GM12878 (cell line): ENCODE measurements around the gene EFCAB13. TPM values are rescaled to one million over a fixed set of nuclear protein-coding genes. Genes with fewer than 3 reads are reported as not detected.

Experiments
- ATAC-seq: fragments of 200-7000 bp; cut with Tn5 transposase; 3 replicates; pipeline ENCODE4 v1.9.1; 2020; ENCODE audit warnings: mild to moderate bottlenecking, moderate library complexity
- BruUV-seq: library from RNA; stranded (reverse); fragments of 400-500 nt; replicated peaks from 2 replicates; lab custom pipeline; 2021; lab: Mats Ljungman, UMichigan
- CTCF ChIA-PET: fragments of 300-600 bp; sonication (Branson Sonifier 250); formaldehyde crosslinking; extraction: SDS; loops from one replicate; lab custom pipeline; 2021; ENCODE audit warnings: inconsistent platforms; lab: Yijun Ruan, JAX
- POLR2A ChIA-PET: fragments of 350-600 bp; formaldehyde crosslinking; extraction: SDS; loops from one replicate; lab custom pipeline; 2021; ENCODE audit warnings: inconsistent platforms; lab: Charles Lee
- RAD21 ChIA-PET: fragments of 300-600 bp; sonication (Branson Sonifier 250); formaldehyde crosslinking; loops from one replicate; lab custom pipeline; 2023; ENCODE audit warnings: antibody characterized with exemption; ENCODE audit not compliant: unreplicated experiment; lab: Charles Lee
- SMC1A ChIA-PET: fragments of 300-600 bp; sonication (Branson Sonifier 250); formaldehyde crosslinking; loops from one replicate; lab custom pipeline; 2023; ENCODE audit not compliant: unreplicated experiment, uncharacterized antibody; lab: Charles Lee
- DNase-seq: peaks from one replicate; pipeline ENCODE4 v3.0.0-alpha.2; 2011; ENCODE audit warnings: low read depth, low spot score
- FAIRE-seq: peaks from 3 replicates; lab custom pipeline; 2011; peaks lifted over from hg19 to GRCh38; lab: Jason Lieb, UNC
- H2AFZ ChIP-seq: 2 replicates; pipeline ENCODE4 v1.6.0; 2011; ENCODE audit warnings: low read depth, low read length, control low read depth; ENCODE audit not compliant: control insufficient read depth
- H3K27ac ChIP-seq: 2 replicates; pipeline ENCODE4 v1.5.1; 2011; ENCODE audit warnings: control low read depth; ENCODE audit not compliant: control insufficient read depth, insufficient read depth
- H3K27me3 ChIP-seq, 2 experiments: replicated peaks in 1 of 2; 2 replicates each; pipeline versions ENCODE4 v1.6.0 to v1.6.1; 2011; ENCODE audit warnings: low read length in 1 of 2; ENCODE audit not compliant: control insufficient read depth in 2 of 2, insufficient read depth in 2 of 2
- H3K36me3 ChIP-seq, 2 experiments: 2 replicates each; pipeline ENCODE4 v1.5.1; 2011; ENCODE audit warnings: low read length in 1 of 2; ENCODE audit not compliant: control insufficient read depth in 2 of 2, insufficient read depth in 2 of 2
- H3K4me1 ChIP-seq: 2 replicates; pipeline ENCODE4 v1.6.1; 2011; ENCODE audit warnings: mild to moderate bottlenecking, low read length, moderate library complexity, mixed read lengths; ENCODE audit not compliant: control insufficient read depth, insufficient read depth
- H3K4me2 ChIP-seq: 2 replicates; pipeline ENCODE4 v1.6.0; 2011; ENCODE audit warnings: control low read depth; ENCODE audit not compliant: control insufficient read depth, insufficient read depth
- H3K4me3 ChIP-seq: fragments of 200-600 bp; sonication (generic); 2 replicates; pipeline ENCODE4 v1.5.1; 2016
- H3K79me2 ChIP-seq: 2 replicates; pipeline ENCODE4 v1.6.0; 2011; ENCODE audit warnings: low read length; ENCODE audit not compliant: control insufficient read depth, insufficient read depth
- H3K9ac ChIP-seq: 2 replicates; pipeline ENCODE4 v1.8.0; 2011; ENCODE audit warnings: low read length, control low read depth, mixed read lengths; ENCODE audit not compliant: control insufficient read depth, insufficient read depth
- H3K9me3 ChIP-seq: replicated peaks from 3 replicates; pipeline ENCODE4 v1.5.1; 2011; ENCODE audit warnings: mild to moderate bottlenecking, low read length; ENCODE audit not compliant: control insufficient read depth, insufficient read depth
- H4K20me1 ChIP-seq: 2 replicates; pipeline ENCODE4 v1.6.0; 2011; ENCODE audit not compliant: control insufficient read depth, insufficient read depth
- E4F1 ChIP-seq: fragments of 450-650 bp; IDR thresholded peaks from 2 replicates; pipeline ENCODE4 v1.6.1; 2018; ENCODE audit warnings: borderline replicate concordance, mild to moderate bottlenecking; ENCODE audit not compliant: partially characterized antibody
- RELA ChIP-seq: fragments of 450-650 bp; IDR thresholded peaks from 2 replicates; pipeline ENCODE4 v1.8.0; 2014; ENCODE audit warnings: borderline replicate concordance; ENCODE audit not compliant: partially characterized antibody
- TCF3 ChIP-seq: IDR thresholded peaks from 2 replicates; pipeline ENCODE4 v1.6.1; 2012; ENCODE audit warnings: low read depth, mild to moderate bottlenecking, low read length, borderline replicate concordance; ENCODE audit not compliant: insufficient read depth
- ZBTB4 ChIP-seq: fragments of 450-650 bp; formaldehyde crosslinking; IDR thresholded peaks from 2 replicates; pipeline ENCODE4 v1.4.0; 2022; ENCODE audit warnings: mild to moderate bottlenecking, moderate library complexity
- WGBS: methylation state at CpG from one replicate; pipeline ENCODE4 v1.1.6; 2016; ENCODE audit warnings: low lambda C conversion rate; ENCODE audit not compliant: insufficient replicate concordance, insufficient coverage; ENCODE audit errors: missing lambda C conversion rate; 5-methylcytosine and 5-hydroxymethylcytosine counted together
- in situ Hi-C: fragments of 300-500 bp; cut with MboI; formaldehyde crosslinking; loops from 9 replicates; pipeline ENCODE4 v1.14.3; 2018; ENCODE audit warnings: mixed read lengths
- intact Hi-C: fragments of 100-400 bp; cut with micrococcal nuclease; formaldehyde crosslinking; loops from one replicate; pipeline ENCODE4 v1.14.2; 2022; ENCODE audit not compliant: unreplicated experiment
- polyA plus RNA-seq, 11 experiments: library from polyadenylated mRNA; depleted of rRNA in 4 of 11; unstranded in 6 of 11; stranded (reverse) in 5 of 11; fragments of >200 nt; fragmentation: Nextera tagmentation in 4 of 11; fragmentation: Illumina TruSeq in 1 of 11; extraction: Ambion mirVana in 4 of 11; extraction: Trizol in 1 of 11; gene quantifications; 1 replicate in 1 of 11; 2 replicates in 10 of 11; pipeline versions ENCODE4 v1.2.1 to v1.2.3, GENCODE V29; 2011 to 2016; ENCODE audit warnings: inconsistent platforms in 2 of 11, missing spikeins in 2 of 11, low read depth in 1 of 11
- total RNA-seq, 4 experiments: library from RNA; depleted of rRNA in 3 of 4; stranded (reverse); fragments of >200 nt in 3 of 4; fragmentation: Illumina TruSeq in 1 of 4; extraction: Trizol in 1 of 4; gene quantifications; 2 replicates each; pipeline versions ENCODE4 v1.2.1 to v1.2.3, GENCODE V29; 2013 to 2021

The EFCAB13 gene
- total and polyA plus RNA-seq, 10 of the 15 experiments (the other 5 are each of a cell fraction or from before 2014, with no cell fraction given): 0.90 to 8.7 (median 5.0) TPM

DNA sequence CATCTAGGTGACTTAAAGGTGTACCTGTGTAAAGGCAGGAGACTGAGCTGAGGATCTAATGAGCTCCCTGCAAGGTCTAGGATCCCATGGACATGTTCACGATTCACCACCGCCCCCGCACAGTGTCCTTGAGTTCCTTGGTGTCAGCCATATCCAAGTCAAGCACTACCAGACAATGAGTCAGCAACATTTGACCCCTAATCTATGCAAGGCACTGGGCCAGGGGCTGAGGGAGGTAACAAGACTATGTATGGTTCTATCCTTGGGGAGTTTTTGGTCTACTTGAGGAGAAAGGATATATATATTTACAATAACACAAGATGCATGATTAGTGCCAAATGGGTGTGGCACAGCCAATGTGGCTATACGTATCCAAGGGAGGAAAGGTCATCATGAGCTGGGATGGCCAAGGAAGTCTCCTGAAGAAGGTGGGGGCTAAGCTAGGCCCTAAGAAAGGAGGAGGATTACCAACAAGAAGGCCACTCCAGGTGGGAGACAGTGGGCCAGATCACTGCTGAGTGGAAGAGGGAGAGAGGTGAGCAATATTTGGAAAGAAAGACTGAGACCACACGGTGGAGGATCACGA lies 35.1 kb upstream of the EFCAB13 start:
- intact Hi-C loops: no loop called here
- FAIRE-seq: no peak
- POLR2A ChIA-PET: interaction anchor here (0.7 to 7.0 kb wide), 11 partner anchors 9 to 101 kb away, joined by 3 to 42 read pairs (median 5); partner anchors contain the start of gene ITGB3
- Histone ChIP-seq H3K4me2 (no peak overlapping the region), H3K4me1 (peaks cover 30% of the 10 kb centered on the region), H3K79me2 (no peaks in the 10 kb centered on the region), H3K4me3 (no peak overlapping the region), H2AFZ (no peak overlapping the region), H3K9ac (no peak overlapping the region), H4K20me1 (no peaks in the 10 kb centered on the region), H3K27ac (no peak overlapping the region), H3K36me3 (peaks cover 0 to 5% of the 10 kb centered on the region in 2 experiments; a peak in 2 of 4 replicates), H3K9me3 (no peaks in the 10 kb centered on the region), H3K27me3 (no peaks in the 10 kb centered on the region)
- in situ Hi-C loops: no loop called here
- TSS peak; percentile 55 for BruUV-seq
- no peak for ATAC-seq
- no peak for TF ChIP-seq RELA
- no peak for TF ChIP-seq TCF3
- TF ChIP-seq ZBTB4 (CRISPR knock-in tag): no peak
- no peak for TF ChIP-seq E4F1
- RAD21 ChIA-PET: interaction anchor here (1.2 to 6.7 kb wide), 8 partner anchors 7 to 83 kb away, joined by 5 to 68 read pairs (median 14); no protein-coding TSS in a partner anchor
- no peak for DNase-seq
- SMC1A ChIA-PET: interaction anchor here (1.2 to 8.2 kb wide), 10 partner anchors 10 to 69 kb away, joined by 5 to 110 read pairs (median 16); partner anchors contain the start of gene ITGB3
- CTCF ChIA-PET: interaction anchor here (1.2 to 5.1 kb wide), 14 partner anchors 10 to 327 kb away, joined by 3 to 73 read pairs (median 8); partner anchors contain the start of gene EFCAB13
- WGBS: 93% methylated on average over 6 of the region's 6 CpGs
